CD4-positive, CD25-positive, alpha-beta regulatory T cell (primary cell): Measurements from ENCODE around the gene ABCA7. TPM values are rescaled to one million over a fixed set of nuclear protein-coding genes. Genes with fewer than 3 reads are reported as not detected.

Source experiments
- ATAC-seq, 2 donors: fragments of 150-1000 bp; cut with Tn5 transposase; one replicate each; pipeline ENCODE4 v1.10.0; 2021; ENCODE audit warnings: low read depth in 2 of 2, moderate number of reproducible peaks in 2 of 2, moderate library complexity in 1 of 2
- DNase-seq, 3 donors: peaks; one replicate each; pipeline versions ENCODE4 v3.0.0 to v3.0.0-alpha.2; 2012 to 2022; ENCODE audit warnings: mixed read lengths in 1 of 3
- H3K27ac ChIP-seq: one replicate; pipeline ENCODE4 v1.7.0; 2013; ENCODE audit warnings: mild to moderate bottlenecking, low read length; ENCODE audit not compliant: insufficient read depth, poor library complexity, severe bottlenecking
- H3K27me3 ChIP-seq: one replicate; pipeline ENCODE4 v1.7.0; 2013; ENCODE audit warnings: low read length; ENCODE audit not compliant: control insufficient read depth, insufficient read depth
- H3K36me3 ChIP-seq: one replicate; pipeline ENCODE4 v1.7.0; 2013; ENCODE audit warnings: mild to moderate bottlenecking, low read length, moderate library complexity; ENCODE audit not compliant: control insufficient read depth, insufficient read depth
- H3K4me1 ChIP-seq: 2 replicates; pipeline ENCODE4 v1.7.0; 2013; ENCODE audit warnings: mild to moderate bottlenecking, low read length; ENCODE audit not compliant: insufficient read depth, control insufficient read depth, poor library complexity, severe bottlenecking
- H3K4me3 ChIP-seq: one replicate; pipeline ENCODE4 v1.7.0; 2013; ENCODE audit warnings: low read depth, mild to moderate bottlenecking, low read length, moderate library complexity
- H3K9me3 ChIP-seq, 2 experiments: 1 replicate in 1 of 2; 2 replicates in 1 of 2; pipeline ENCODE4 v1.7.0; 2013; ENCODE audit warnings: low read length in 2 of 2, mild to moderate bottlenecking in 1 of 2, moderate library complexity in 1 of 2; ENCODE audit not compliant: control insufficient read depth in 2 of 2
- H3K27ac Mint-ChIP-seq, 3 donors: one replicate each; pipeline ENCODE4 v1.8.0; 2020 to 2022; ENCODE audit warnings: mild to moderate bottlenecking in 3 of 3, mixed read lengths in 3 of 3, moderate library complexity in 2 of 3
- H3K27me3 Mint-ChIP-seq: one replicate; pipeline ENCODE4 v1.8.0; 2022; ENCODE audit warnings: mild to moderate bottlenecking, mixed read lengths
- H3K36me3 Mint-ChIP-seq: one replicate; pipeline ENCODE4 v1.8.0; 2020; ENCODE audit warnings: mixed read lengths
- H3K4me1 Mint-ChIP-seq, 4 donors: one replicate each; pipeline ENCODE4 v1.8.0; 2020 to 2022; ENCODE audit warnings: mixed read lengths in 4 of 4, mild to moderate bottlenecking in 1 of 4
- H3K4me3 Mint-ChIP-seq, 4 donors: one replicate each; pipeline ENCODE4 v1.8.0; 2020 to 2022; ENCODE audit warnings: mild to moderate bottlenecking in 4 of 4, mixed read lengths in 4 of 4, moderate library complexity in 3 of 4
- H3K9me3 Mint-ChIP-seq, 7 donors: one replicate each; pipeline ENCODE4 v1.8.0; 2020 to 2022; ENCODE audit warnings: mixed read lengths in 7 of 7, mild to moderate bottlenecking in 3 of 7, moderate library complexity in 2 of 7
- polyA plus RNA-seq, 4 donors: library from polyadenylated mRNA; unstranded; fragments of 300-500 nt; fragmentation: Illumina TruSeq; gene quantifications; one replicate each; pipeline ENCODE4 v1.2.3, GENCODE V29; 2021
- total RNA-seq: library from RNA; stranded (reverse); gene quantifications from one replicate; pipeline ENCODE4 v1.2.3, GENCODE V29; 2022

ABCA7 gene
- total and polyA plus RNA-seq, 5 donors from 2014 or later, result 3.4 to 161 (median 7.0) TPM

GRCh38 chr19:1000591-1001537, 39.0 kb upstream of the ABCA7 start:
- H3K36me3 Mint-ChIP-seq, result no peaks in the 10 kb centered on the region
- peaks cover 0 to 2% (median 0%) of the 10 kb centered on the region in 7 donors for H3K9me3 Mint-ChIP-seq

DNA sequence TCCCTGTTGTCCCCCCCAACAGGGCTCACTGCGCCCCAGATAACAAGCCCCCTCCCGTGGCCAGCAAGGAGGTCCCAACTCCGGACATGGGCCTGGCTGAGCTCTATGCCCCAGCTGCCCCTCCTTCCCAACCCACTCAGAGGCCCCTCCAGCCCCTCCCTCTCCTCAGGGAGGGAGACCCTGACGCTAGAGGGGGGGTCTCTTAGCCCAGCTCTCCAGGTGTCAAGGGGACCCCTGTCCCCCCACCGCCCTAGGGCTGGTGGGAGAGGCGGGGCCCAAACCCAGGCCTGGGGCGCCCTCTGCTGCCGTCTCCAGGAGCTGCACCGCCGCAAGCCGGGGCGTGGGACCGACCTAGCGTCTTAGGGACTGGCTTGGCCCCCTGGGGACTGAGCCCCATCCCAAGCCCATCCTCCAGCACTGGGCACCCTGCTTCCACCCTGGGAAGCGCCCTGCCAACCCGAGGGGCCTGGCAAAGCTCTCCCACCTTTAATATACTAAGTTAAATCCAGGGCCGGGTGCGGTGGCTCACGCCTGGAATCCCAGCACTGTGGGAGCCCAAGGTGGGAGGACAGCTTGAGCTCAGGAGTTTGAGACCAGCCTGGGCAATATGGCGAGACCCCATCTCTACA, 38.3 kb upstream of the ABCA7 start:
- Histone ChIP-seq H3K27ac (no peak overlapping the region), H3K4me3 (no peak overlapping the region), H3K9me3 (no peaks in the 10 kb centered on the region), H3K4me1 (peaks cover 15% of the 10 kb centered on the region), H3K27me3 (peaks cover 6% of the 10 kb centered on the region), H3K36me3 (no peaks in the 10 kb centered on the region)
- Mint-ChIP-seq H3K4me3 (no peak overlapping the region), H3K27ac (no peak overlapping the region), H3K4me1 (peaks cover 0 to 24% (median 0%) of the 10 kb centered on the region in 4 donors), H3K9me3 (peaks cover 0 to 1% (median 0%) of the 10 kb centered on the region in 7 donors), H3K27me3 (peaks cover 32% of the 10 kb centered on the region), H3K36me3 (no peaks in the 10 kb centered on the region)
- peak; percentile 51 to 66 (median 55) for DNase-seq
- ATAC-seq, result peak; percentile 61 to 62

More at GRCh38 chr19:1000591-1001537, 39.0 kb upstream of the ABCA7 start:
- DNase-seq, result no peak
- Mint-ChIP-seq H3K27ac (peak overlapping the region in 1 of 3 donors; percentile 5), H3K4me3 (peak overlapping the region in 1 of 4 donors; percentile 15), H3K27me3 (peaks cover 37% of the 10 kb centered on the region), H3K4me1 (peaks cover 0 to 29% (median 1%) of the 10 kb centered on the region in 4 donors)
- no peaks in the 10 kb centered on the region for H3K9me3 ChIP-seq
- ATAC-seq, result no peak
- no peak overlapping the region for H3K27ac ChIP-seq
- no peaks in the 10 kb centered on the region for H3K36me3 ChIP-seq
- H3K4me1 ChIP-seq, result peaks cover 23% of the 10 kb centered on the region
- no peak overlapping the region for H3K4me3 ChIP-seq
- H3K27me3 ChIP-seq, result peaks cover 6% of the 10 kb centered on the region

GRCh38 chr19:1002600-1002999, 37.3 kb upstream of the ABCA7 start:
- no peaks in the 10 kb centered on the region for H3K9me3 ChIP-seq
- H3K4me1 Mint-ChIP-seq, result peaks cover 0 to 22% (median 0%) of the 10 kb centered on the region in 4 donors
- DNase-seq, result no peak
- H3K27ac Mint-ChIP-seq, result no peak overlapping the region
- peaks cover 13% of the 10 kb centered on the region for H3K4me1 ChIP-seq
- no peaks in the 10 kb centered on the region for H3K36me3 ChIP-seq
- H3K36me3 Mint-ChIP-seq, result no peaks in the 10 kb centered on the region
- H3K27ac ChIP-seq, result no peak overlapping the region
- no peak overlapping the region for H3K4me3 ChIP-seq
- no peak overlapping the region for H3K4me3 Mint-ChIP-seq
- peaks cover 6% of the 10 kb centered on the region for H3K27me3 ChIP-seq
- peaks cover 30% of the 10 kb centered on the region for H3K27me3 Mint-ChIP-seq
- ATAC-seq, result no peak
- peaks cover 0 to 1% (median 0%) of the 10 kb centered on the region in 7 donors for H3K9me3 Mint-ChIP-seq

- Histone ChIP-seq H3K36me3 (no peaks in the 10 kb centered on the region), H3K9me3 (no peaks in the 10 kb centered on the region), H3K4me3 (no peak overlapping the region), H3K27me3 (peaks cover 3% of the 10 kb centered on the region), H3K4me1 (peaks cover 13% of the 10 kb centered on the region), H3K27ac (no peak overlapping the region)
- Mint-ChIP-seq H3K27me3 (peaks cover 23% of the 10 kb centered on the region), H3K4me3 (no peak overlapping the region), H3K36me3 (no peaks in the 10 kb centered on the region), H3K9me3 (peaks cover 0 to 1% (median 0%) of the 10 kb centered on the region in 7 donors), H3K4me1 (peaks cover 0 to 16% (median 0%) of the 10 kb centered on the region in 4 donors), H3K27ac (no peak overlapping the region)
- DNase-seq (no peak), ATAC-seq (no peak)
Measured at GRCh38 chr19:1003283-1003682, 36.6 kb upstream of the ABCA7 start.

GRCh38 chr19:1004204-1004802, 35.6 kb upstream of the ABCA7 start:
- Histone ChIP-seq H3K36me3 (no peaks in the 10 kb centered on the region), H3K27ac (no peak overlapping the region), H3K27me3 (no peaks in the 10 kb centered on the region), H3K4me3 (no peak overlapping the region), H3K4me1 (peaks cover 13% of the 10 kb centered on the region), H3K9me3 (no peaks in the 10 kb centered on the region)
- no peaks in the 10 kb centered on the region for H3K36me3 Mint-ChIP-seq
- H3K27ac Mint-ChIP-seq, result no peak overlapping the region
- peaks cover 0 to 11% (median 0%) of the 10 kb centered on the region in 4 donors for H3K4me1 Mint-ChIP-seq
- DNase-seq (no peak), ATAC-seq (no peak)
- H3K9me3 Mint-ChIP-seq, result no peaks in the 10 kb centered on the region
- peaks cover 16% of the 10 kb centered on the region for H3K27me3 Mint-ChIP-seq
- H3K4me3 Mint-ChIP-seq, result no peak overlapping the region

GRCh38 chr19:1004803-1005664, 34.9 kb upstream of the ABCA7 start:
- Histone ChIP-seq H3K4me1 (peaks cover 13% of the 10 kb centered on the region), H3K9me3 (no peaks in the 10 kb centered on the region), H3K27ac (no peak overlapping the region), H3K36me3 (peaks cover 2% of the 10 kb centered on the region), H3K27me3 (no peaks in the 10 kb centered on the region), H3K4me3 (no peak overlapping the region)
- Mint-ChIP-seq H3K36me3 (no peaks in the 10 kb centered on the region), H3K27me3 (peaks cover 10% of the 10 kb centered on the region), H3K9me3 (no peaks in the 10 kb centered on the region), H3K27ac (no peak overlapping the region), H3K4me1 (peaks cover 0 to 9% (median 0%) of the 10 kb centered on the region in 4 donors), H3K4me3 (no peak overlapping the region)
- ATAC-seq (no peak), DNase-seq (no peak)
